Mesendoderm (in vitro differentiated cells): Measurements from ENCODE around the gene BRWD1.

Source experiments
- DNase-seq: peaks from one replicate; pipeline ENCODE4 v3.0.0; 2013
- H2AK5ac ChIP-seq: 2 replicates; pipeline ENCODE4 v1.6.1; 2013; ENCODE audit warnings: low read length, inconsistent platforms
- H2BK120ac ChIP-seq: 2 replicates; pipeline ENCODE4 v1.6.1; 2013; ENCODE audit warnings: low read depth, mild to moderate bottlenecking, low read length, moderate library complexity, mixed read lengths
- H2BK15ac ChIP-seq: replicated peaks from 2 replicates; pipeline ENCODE4 v1.6.1; 2013; ENCODE audit warnings: low read depth, mild to moderate bottlenecking, moderate library complexity
- H2BK5ac ChIP-seq: 2 replicates; pipeline ENCODE4 v1.6.1; 2013; ENCODE audit warnings: low read length, inconsistent platforms
- H3K18ac ChIP-seq: 2 replicates; pipeline ENCODE4 v1.6.1; 2013; ENCODE audit warnings: mild to moderate bottlenecking, low read length, mixed read lengths
- H3K23ac ChIP-seq: one replicate; pipeline ENCODE4 v1.6.1; 2013; ENCODE audit warnings: low read length
- H3K27ac ChIP-seq: 2 replicates; pipeline ENCODE4 v1.5.1; 2013; ENCODE audit warnings: low read depth, mild to moderate bottlenecking, inconsistent platforms, low read length, moderate library complexity
- H3K27me3 ChIP-seq: 2 replicates; pipeline ENCODE4 v1.6.1; 2013; ENCODE audit warnings: low read length, control low read depth, mild to moderate bottlenecking, inconsistent platforms; ENCODE audit not compliant: insufficient read depth, poor library complexity
- H3K36me3 ChIP-seq: 2 replicates; pipeline ENCODE4 v1.6.1; 2013; ENCODE audit warnings: low read length, inconsistent platforms; ENCODE audit not compliant: control insufficient read depth, insufficient read depth
- H3K4ac ChIP-seq: one replicate; pipeline ENCODE4 v1.6.1; 2013; ENCODE audit warnings: low read depth, mild to moderate bottlenecking, low read length, moderate library complexity
- H3K4me1 ChIP-seq: 2 replicates; pipeline ENCODE4 v1.6.1; 2013; ENCODE audit warnings: low read depth, low read length, inconsistent platforms; ENCODE audit not compliant: control insufficient read depth
- H3K4me2 ChIP-seq: 2 replicates; pipeline ENCODE4 v1.6.1; 2013; ENCODE audit warnings: low read length
- H3K4me3 ChIP-seq: 2 replicates; pipeline ENCODE4 v1.5.1; 2013; ENCODE audit warnings: mild to moderate bottlenecking, low read length
- H3K56ac ChIP-seq: one replicate; pipeline ENCODE4 v1.6.1; 2013; ENCODE audit warnings: low read length
- H3K79me1 ChIP-seq: 2 replicates; pipeline ENCODE4 v1.6.1; 2013; ENCODE audit warnings: low read length, inconsistent platforms
- H3K79me2 ChIP-seq: 2 replicates; pipeline ENCODE4 v1.6.1; 2013; ENCODE audit warnings: mild to moderate bottlenecking, low read length; ENCODE audit not compliant: control insufficient read depth, insufficient read depth
- H3K9ac ChIP-seq: 2 replicates; pipeline ENCODE4 v1.6.1; 2013; ENCODE audit warnings: low read length, inconsistent platforms
- H4K5ac ChIP-seq: one replicate; pipeline ENCODE4 v1.6.1; 2013; ENCODE audit warnings: low read length
- H4K8ac ChIP-seq: one replicate; pipeline ENCODE4 v1.6.1; 2013; ENCODE audit warnings: low read depth, mild to moderate bottlenecking, control low read depth, low read length, moderate library complexity
- WGBS: extraction: QIAGEN DNeasy Blood & Tissue Kit; methylation state at CpG from one replicate; pipeline ENCODE4 v1.1.7; 2013; ENCODE audit warnings: low lambda C conversion rate, missing lambda C conversion rate; ENCODE audit not compliant: insufficient coverage; ENCODE audit errors: extremely low coverage; 5-methylcytosine and 5-hydroxymethylcytosine counted together

The BRWD1 gene

GRCh38 chr21:39346206-39346605 lies 32.8 kb upstream of the BRWD1 start:
- no peak overlapping the region for H2BK120ac ChIP-seq
- no peak for DNase-seq
- no peak overlapping the region for H3K27ac ChIP-seq
- H3K9ac ChIP-seq: peak overlapping the region; percentile 44
- peaks cover 7% of the 10 kb centered on the region for H3K36me3 ChIP-seq
- no peak overlapping the region for H3K56ac ChIP-seq
- no peak overlapping the region for H4K8ac ChIP-seq
- no peak overlapping the region for H3K4me3 ChIP-seq
- no peak overlapping the region for H3K18ac ChIP-seq
- H3K4ac ChIP-seq: no peak overlapping the region
- H3K4me1 ChIP-seq: peaks cover 6% of the 10 kb centered on the region
- no peak overlapping the region for H2AK5ac ChIP-seq
- no peak overlapping the region for H2BK15ac ChIP-seq
- H3K4me2 ChIP-seq: peak overlapping the region; percentile 28
- no CpG with 5 or more reads among the region's 3 CpGs for WGBS
- no peak overlapping the region for H4K5ac ChIP-seq
- H3K79me1 ChIP-seq: peaks cover 6% of the 10 kb centered on the region
- no peak overlapping the region for H2BK5ac ChIP-seq
- no peak overlapping the region for H3K23ac ChIP-seq
- no peaks in the 10 kb centered on the region for H3K27me3 ChIP-seq
- H3K79me2 ChIP-seq: peaks cover 28% of the 10 kb centered on the region

GRCh38 chr21:39345440-39345839 lies 32.0 kb upstream of the BRWD1 start:
- H2BK120ac ChIP-seq: no peak overlapping the region
- no peak overlapping the region for H3K27ac ChIP-seq
- H3K4me2 ChIP-seq: peak overlapping the region; percentile 59
- H4K5ac ChIP-seq: no peak overlapping the region
- peaks cover 6% of the 10 kb centered on the region for H3K79me1 ChIP-seq
- H2BK15ac ChIP-seq: no peak overlapping the region
- no peak overlapping the region for H2AK5ac ChIP-seq
- no peaks in the 10 kb centered on the region for H3K27me3 ChIP-seq
- no peak overlapping the region for H3K4me3 ChIP-seq
- peaks cover 6% of the 10 kb centered on the region for H3K4me1 ChIP-seq
- no peak overlapping the region for H3K4ac ChIP-seq
- no peak overlapping the region for H4K8ac ChIP-seq
- peak overlapping the region; percentile 51 for H3K56ac ChIP-seq
- H3K18ac ChIP-seq: no peak overlapping the region
- peaks cover 7% of the 10 kb centered on the region for H3K36me3 ChIP-seq
- H3K9ac ChIP-seq: peak overlapping the region; percentile 57
- H3K23ac ChIP-seq: no peak overlapping the region
- no peak for DNase-seq
- WGBS: no CpG with 5 or more reads among the region's 6 CpGs
- no peak overlapping the region for H2BK5ac ChIP-seq
- peaks cover 28% of the 10 kb centered on the region for H3K79me2 ChIP-seq

DNA sequence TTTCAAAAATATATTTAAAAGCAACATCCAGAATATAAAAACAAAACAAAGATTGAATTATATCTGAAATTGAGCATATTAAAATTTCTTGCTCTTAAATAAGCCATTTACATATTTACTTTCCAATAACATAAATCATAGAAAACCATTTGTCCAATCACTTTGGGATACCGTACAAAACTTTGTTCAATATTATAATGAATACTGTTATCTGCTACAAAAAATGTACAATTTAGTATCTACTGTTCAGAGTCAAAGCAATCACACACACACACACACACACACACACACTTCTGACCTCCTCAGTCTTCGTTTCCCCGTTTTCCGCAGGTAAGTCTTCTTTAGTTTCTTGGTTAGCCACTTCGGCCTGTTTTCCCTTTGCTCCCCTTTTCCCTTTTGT lies 31.4 kb upstream of the BRWD1 start:
- Histone ChIP-seq H3K27me3 (no peaks in the 10 kb centered on the region), H3K36me3 (peaks cover 7% of the 10 kb centered on the region), H3K18ac (no peak overlapping the region), H3K9ac (no peak overlapping the region), H3K4ac (no peak overlapping the region), H2BK15ac (no peak overlapping the region), H4K8ac (no peak overlapping the region), H3K56ac (no peak overlapping the region), H3K27ac (no peak overlapping the region), H3K4me3 (no peak overlapping the region), H3K79me2 (peaks cover 28% of the 10 kb centered on the region), H2BK5ac (no peak overlapping the region), H3K23ac (no peak overlapping the region), H3K4me2 (no peak overlapping the region), H2BK120ac (no peak overlapping the region), H3K4me1 (peaks cover 5% of the 10 kb centered on the region), H4K5ac (no peak overlapping the region), H3K79me1 (peaks cover 6% of the 10 kb centered on the region), H2AK5ac (no peak overlapping the region)
- DNase-seq: no peak
- 100% methylated on average over 1 of the region's 5 CpGs for WGBS

- H3K9ac ChIP-seq: no peak overlapping the region
- H3K4me3 ChIP-seq: no peak overlapping the region
- peaks cover 6% of the 10 kb centered on the region for H3K79me1 ChIP-seq
- H2AK5ac ChIP-seq: no peak overlapping the region
- no peak overlapping the region for H3K4me2 ChIP-seq
- no peak overlapping the region for H3K4ac ChIP-seq
- no peak overlapping the region for H2BK15ac ChIP-seq
- no peak overlapping the region for H3K56ac ChIP-seq
- H3K27ac ChIP-seq: no peak overlapping the region
- no peak overlapping the region for H3K23ac ChIP-seq
- no CpG with 5 or more reads among the region's 6 CpGs for WGBS
- peaks cover 11% of the 10 kb centered on the region for H3K79me2 ChIP-seq
- no peak overlapping the region for H3K18ac ChIP-seq
- H3K27me3 ChIP-seq: no peaks in the 10 kb centered on the region
- no peak for DNase-seq
- H2BK120ac ChIP-seq: no peak overlapping the region
- no peak overlapping the region for H4K5ac ChIP-seq
- peaks cover 3% of the 10 kb centered on the region for H3K4me1 ChIP-seq
- H2BK5ac ChIP-seq: no peak overlapping the region
- H4K8ac ChIP-seq: no peak overlapping the region
- peaks cover 7% of the 10 kb centered on the region for H3K36me3 ChIP-seq
Measured at GRCh38 chr21:39341249-39341923, 28.0 kb upstream of the BRWD1 start.

DNA sequence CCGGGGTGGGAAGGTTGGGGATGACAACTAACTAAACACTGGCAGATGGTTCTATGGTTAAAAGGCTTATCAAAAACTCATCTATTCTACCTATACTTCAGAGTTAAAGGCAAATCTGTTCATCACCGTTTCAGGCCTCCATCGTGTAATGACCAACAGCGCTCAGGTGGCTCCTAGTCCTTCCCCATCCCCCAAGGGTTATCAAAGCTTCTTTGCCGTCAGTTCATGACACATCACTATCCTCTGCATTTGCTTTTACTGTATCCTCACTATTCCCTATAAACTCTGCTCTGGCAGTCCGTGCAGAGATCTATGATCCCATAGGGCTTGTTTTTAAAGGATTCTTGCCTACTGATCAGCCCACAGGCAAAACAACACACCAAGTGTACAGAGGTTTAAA lies 27.3 kb upstream of the BRWD1 start:
- H3K4ac ChIP-seq: no peak overlapping the region
- no peak overlapping the region for H3K4me3 ChIP-seq
- H3K18ac ChIP-seq: no peak overlapping the region
- no peak overlapping the region for H2BK15ac ChIP-seq
- H2AK5ac ChIP-seq: no peak overlapping the region
- H2BK5ac ChIP-seq: no peak overlapping the region
- H2BK120ac ChIP-seq: no peak overlapping the region
- H3K27ac ChIP-seq: no peak overlapping the region
- H3K27me3 ChIP-seq: no peaks in the 10 kb centered on the region
- no peak overlapping the region for H3K56ac ChIP-seq
- peaks cover 3% of the 10 kb centered on the region for H3K4me1 ChIP-seq
- peaks cover 6% of the 10 kb centered on the region for H3K79me1 ChIP-seq
- WGBS: no CpG with 5 or more reads among the region's 6 CpGs
- no peak overlapping the region for H4K8ac ChIP-seq
- H3K79me2 ChIP-seq: peaks cover 7% of the 10 kb centered on the region
- no peak overlapping the region for H4K5ac ChIP-seq
- H3K4me2 ChIP-seq: no peak overlapping the region
- H3K23ac ChIP-seq: no peak overlapping the region
- peaks cover 7% of the 10 kb centered on the region for H3K36me3 ChIP-seq
- DNase-seq: no peak
- no peak overlapping the region for H3K9ac ChIP-seq

GRCh38 chr21:39339231-39339630 lies 25.8 kb upstream of the BRWD1 start:
- no CpG with 5 or more reads among the region's 2 CpGs for WGBS
- Histone ChIP-seq H3K56ac (no peak overlapping the region), H3K4ac (no peak overlapping the region), H3K27ac (no peak overlapping the region), H3K4me1 (no peaks in the 10 kb centered on the region), H3K23ac (peak overlapping the region; percentile 74), H3K4me3 (no peak overlapping the region), H2BK5ac (no peak overlapping the region), H3K27me3 (no peaks in the 10 kb centered on the region), H4K8ac (no peak overlapping the region), H3K18ac (no peak overlapping the region), H3K36me3 (peaks cover 4% of the 10 kb centered on the region), H3K79me1 (peaks cover 3% of the 10 kb centered on the region), H2AK5ac (no peak overlapping the region), H4K5ac (no peak overlapping the region), H3K79me2 (no peaks in the 10 kb centered on the region), H2BK120ac (no peak overlapping the region), H2BK15ac (no peak overlapping the region), H3K9ac (no peak overlapping the region), H3K4me2 (no peak overlapping the region)
- DNase-seq: no peak
